ENCODE data around the gene EIF4E1B. TPM values are rescaled to one million over a fixed set of nuclear protein-coding genes. Genes with fewer than 3 reads are reported as not detected.

The EIF4E1B gene
- total and polyA plus RNA-seq, 2 experiments from 2014 or later = not detected

GRCh38 chr5:176625512-176625911 is 5.0 kb upstream of the EIF4E1B start:
- no peak for DNase-seq (ENCODE audit: low read depth in 1 of 2, low spot score in 1 of 2)
- Histone ChIP-seq H3K9me3 (ENCODE audit: low read depth) (no peaks in the 10 kb centered on the region), H3K27me3 (peaks cover 34% of the 10 kb centered on the region), H3K4me1 (ENCODE audit: low read depth) (peaks cover 5% of the 10 kb centered on the region), H3K27ac (no peak overlapping the region), H3K4me3 (no peak overlapping the region), H3K36me3 (no peaks in the 10 kb centered on the region)
- TF ChIP-seq, protein P1, sequence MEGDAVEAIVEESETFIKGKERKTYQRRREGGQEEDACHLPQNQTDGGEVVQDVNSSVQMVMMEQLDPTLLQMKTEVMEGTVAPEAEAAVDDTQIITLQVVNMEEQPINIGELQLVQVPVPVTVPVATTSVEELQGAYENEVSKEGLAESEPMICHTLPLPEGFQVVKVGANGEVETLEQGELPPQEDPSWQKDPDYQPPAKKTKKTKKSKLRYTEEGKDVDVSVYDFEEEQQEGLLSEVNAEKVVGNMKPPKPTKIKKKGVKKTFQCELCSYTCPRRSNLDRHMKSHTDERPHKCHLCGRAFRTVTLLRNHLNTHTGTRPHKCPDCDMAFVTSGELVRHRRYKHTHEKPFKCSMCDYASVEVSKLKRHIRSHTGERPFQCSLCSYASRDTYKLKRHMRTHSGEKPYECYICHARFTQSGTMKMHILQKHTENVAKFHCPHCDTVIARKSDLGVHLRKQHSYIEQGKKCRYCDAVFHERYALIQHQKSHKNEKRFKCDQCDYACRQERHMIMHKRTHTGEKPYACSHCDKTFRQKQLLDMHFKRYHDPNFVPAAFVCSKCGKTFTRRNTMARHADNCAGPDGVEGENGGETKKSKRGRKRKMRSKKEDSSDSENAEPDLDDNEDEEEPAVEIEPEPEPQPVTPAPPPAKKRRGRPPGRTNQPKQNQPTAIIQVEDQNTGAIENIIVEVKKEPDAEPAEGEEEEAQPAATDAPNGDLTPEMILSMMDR (IDR thresholded peaks at IDR 0.05; ENCODE audit: low read depth, low read length) = no peak

DNA sequence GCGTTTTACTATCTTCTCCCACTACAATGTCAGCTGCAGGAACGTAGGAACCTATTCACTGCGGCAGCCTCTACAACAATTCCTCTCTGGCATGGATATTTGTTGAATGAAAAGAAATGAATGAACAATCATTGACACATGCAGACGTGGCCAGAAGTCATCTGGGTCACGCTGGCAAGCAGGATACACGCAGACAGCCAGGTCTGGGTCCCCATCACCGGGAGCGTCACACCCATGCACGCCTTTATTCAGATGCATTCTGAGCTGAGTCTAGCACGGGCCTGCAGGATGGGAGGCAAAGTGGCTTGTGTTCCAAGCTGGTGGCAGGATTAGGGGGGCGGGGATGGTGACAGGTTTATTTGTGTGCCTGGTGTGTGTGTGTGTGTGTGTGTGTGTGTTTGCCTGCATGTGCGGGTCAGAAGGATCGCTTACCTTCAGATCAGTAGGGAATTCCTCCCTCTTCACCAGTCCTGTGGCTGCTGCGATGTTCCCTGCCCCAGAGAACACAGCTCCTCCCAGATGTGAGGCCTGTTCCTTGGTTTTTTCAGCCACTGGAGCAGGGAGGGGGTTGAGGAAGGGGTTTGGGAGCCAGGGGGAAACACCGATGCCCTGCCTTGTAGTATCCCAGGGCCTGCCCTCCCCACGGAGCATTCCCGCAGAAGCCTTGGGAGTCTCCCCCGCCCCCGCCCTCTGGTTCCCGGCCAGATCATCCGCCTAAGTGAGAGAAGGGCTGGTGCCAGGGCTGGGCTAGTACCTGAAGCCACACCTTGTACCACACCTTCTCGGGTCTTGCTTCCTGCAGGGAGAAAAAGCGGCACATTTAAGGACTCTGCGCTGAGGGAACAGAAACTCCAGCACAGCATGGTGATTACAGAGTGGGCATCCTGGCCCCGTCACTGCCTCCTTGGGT is 4.3 kb upstream of the EIF4E1B start:
- Histone ChIP-seq H3K9me3 (ENCODE audit: low read depth) (no peaks in the 10 kb centered on the region), H3K27ac (no peak overlapping the region), H3K36me3 (no peaks in the 10 kb centered on the region), H3K27me3 (peaks cover 40% of the 10 kb centered on the region), H3K4me1 (ENCODE audit: low read depth) (peaks cover 5% of the 10 kb centered on the region), H3K4me3 (no peak overlapping the region)
- no peak for DNase-seq (ENCODE audit: low read depth in 1 of 2, low spot score in 1 of 2)
- TF ChIP-seq, protein P1 (IDR thresholded peaks at IDR 0.05; ENCODE audit: low read depth, low read length) = no peak

DNA sequence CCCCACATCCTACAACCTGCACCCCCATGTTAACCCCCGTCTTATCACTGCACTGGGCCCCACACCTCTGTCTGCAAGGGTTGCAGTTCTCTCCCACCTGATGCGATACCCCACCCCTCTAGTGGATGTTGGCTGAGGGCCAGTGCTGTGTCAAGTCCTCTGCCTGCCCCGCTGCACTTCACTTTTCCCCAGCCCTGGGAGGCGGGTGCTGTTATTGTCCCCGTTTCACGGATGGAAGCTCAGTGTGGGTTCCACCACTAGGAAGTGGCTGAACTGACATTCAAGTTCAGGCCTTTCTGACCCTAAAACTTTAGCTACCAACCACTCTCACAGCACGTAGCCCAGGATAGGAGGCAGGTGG is 3.6 kb upstream of the EIF4E1B start:
- DNase-seq (ENCODE audit: low read depth in 1 of 2, low spot score in 1 of 2) = no peak
- Histone ChIP-seq H3K9me3 (ENCODE audit: low read depth) (no peaks in the 10 kb centered on the region), H3K4me1 (ENCODE audit: low read depth) (no peaks in the 10 kb centered on the region), H3K36me3 (no peaks in the 10 kb centered on the region), H3K4me3 (no peak overlapping the region), H3K27ac (no peak overlapping the region), H3K27me3 (peaks cover 46% of the 10 kb centered on the region)
- TF ChIP-seq, protein P1 (IDR thresholded peaks at IDR 0.05; ENCODE audit: low read depth, low read length) = no peak

DNA sequence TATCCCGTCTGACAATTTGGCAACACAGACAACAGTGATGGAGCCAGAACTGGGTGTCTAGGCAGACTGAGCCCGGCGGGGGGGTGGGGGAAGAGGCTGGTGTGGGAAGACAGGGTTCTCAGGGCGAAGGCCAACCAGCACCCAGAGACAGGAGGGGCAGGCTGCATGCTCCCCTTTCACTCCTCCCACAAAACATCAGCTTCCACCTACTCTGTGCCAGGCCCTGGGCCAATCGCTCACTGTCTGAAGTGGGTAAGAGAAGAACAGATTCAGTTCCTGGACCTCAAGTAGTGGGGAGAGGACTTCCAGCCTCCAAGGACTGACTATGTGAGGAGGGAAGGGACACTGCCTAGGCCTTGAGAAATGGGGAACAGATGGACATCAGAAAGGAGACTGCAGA is 2.9 kb upstream of the EIF4E1B start:
- Histone ChIP-seq H3K27ac (no peak overlapping the region), H3K27me3 (peaks cover 49% of the 10 kb centered on the region)
- TF ChIP-seq, protein P1 (IDR thresholded peaks at IDR 0.05; ENCODE audit: low read depth, low read length) = no peak

GRCh38 chr5:176628406-176629228 is 1.9 kb upstream of the EIF4E1B start:
- Histone ChIP-seq H3K27me3 (peaks cover 52% of the 10 kb centered on the region), H3K4me3 (no peak overlapping the region), H3K9me3 (ENCODE audit: low read depth) (no peaks in the 10 kb centered on the region), H3K27ac (no peak overlapping the region), H3K36me3 (no peaks in the 10 kb centered on the region), H3K4me1 (ENCODE audit: low read depth) (no peaks in the 10 kb centered on the region)
- no peak for DNase-seq (ENCODE audit: low read depth in 1 of 2, low spot score in 1 of 2)
- TF ChIP-seq, protein P1 (IDR thresholded peaks at IDR 0.05; ENCODE audit: low read depth, low read length) = no peak

More for the DNA sequence above, 2.9 kb upstream of the EIF4E1B start:
- Histone ChIP-seq H3K9me3 (ENCODE audit: low read depth) (no peaks in the 10 kb centered on the region), H3K4me3 (no peak overlapping the region), H3K4me1 (ENCODE audit: low read depth) (no peaks in the 10 kb centered on the region), H3K36me3 (no peaks in the 10 kb centered on the region)
- DNase-seq (ENCODE audit: low read depth in 1 of 2, low spot score in 1 of 2) = no peak
